K562 (cell line): ENCODE measurements around the gene RALA. TPM values are rescaled to one million over a fixed set of nuclear protein-coding genes. Genes with fewer than 3 reads are reported as not detected.

Experiments used
- ATAC-seq: fragments of 200-7000 bp; cut with Tn5 transposase; 3 replicates; pipeline ENCODE4 v1.9.1; 2020; ENCODE audit warnings: moderate library complexity
- BruUV-seq: library from RNA; stranded (reverse); fragments of 400-500 nt; replicated peaks from 2 replicates; lab custom pipeline; 2021; lab: Mats Ljungman, UMichigan
- CTCF ChIA-PET: fragments of 300-600 bp; formaldehyde crosslinking; extraction: SDS; loops from one replicate; lab custom pipeline; 2021; ENCODE audit warnings: low intra/inter-chr PET ratio; lab: Yijun Ruan, JAX
- POLR2A ChIA-PET: fragments of 300-600, 350-650 bp; sonication (Branson Sonifier 250); formaldehyde crosslinking; extraction: SDS; loops from one replicate; lab custom pipeline; 2021; ENCODE audit warnings: antibody characterized with exemption, inconsistent platforms; lab: Yijun Ruan, JAX
- DNase-seq, 4 experiments: peaks; one replicate each; pipeline versions ENCODE4 v3.0.0 to v3.0.0-alpha.2; 2011 to 2018; ENCODE audit warnings: low spot score in 3 of 4, mixed read lengths in 3 of 4; ENCODE audit errors: extremely low read depth in 1 of 4
- FAIRE-seq: peaks from 2 replicates; lab custom pipeline; 2011; peaks lifted over from hg19 to GRCh38; lab: Jason Lieb, UNC
- H2AFZ ChIP-seq: 2 replicates; pipeline ENCODE4 v1.6.0; 2011; ENCODE audit warnings: low read depth, low read length, control low read depth, inconsistent platforms
- H3K27ac ChIP-seq: fragments of 200-600 bp; 3 replicates; pipeline ENCODE4 v1.8.0; 2011; ENCODE audit warnings: low read depth, mild to moderate bottlenecking, control low read depth, inconsistent platforms, low read length, moderate library complexity, mixed read lengths; ENCODE audit errors: extremely low read depth
- H3K27me3 ChIP-seq, 2 experiments: fragments of 300-600 bp in 1 of 2; 2 replicates in 1 of 2; 3 replicates in 1 of 2; pipeline versions ENCODE4 v1.6.0 to v1.8.0; 2011; ENCODE audit warnings: inconsistent platforms in 2 of 2, low read length in 2 of 2, mild to moderate bottlenecking in 1 of 2, mixed read lengths in 1 of 2, moderate library complexity in 1 of 2; ENCODE audit not compliant: control insufficient read depth in 2 of 2, insufficient read depth in 2 of 2
- H3K36me3 ChIP-seq: fragments of 300-600 bp; 3 replicates; pipeline ENCODE4 v1.8.0; 2011; ENCODE audit warnings: mild to moderate bottlenecking, low read length, inconsistent platforms; ENCODE audit not compliant: control insufficient read depth, insufficient read depth
- H3K4me1 ChIP-seq, 2 experiments: fragments of 200-600 bp in 1 of 2; replicated peaks in 1 of 2; 2 replicates in 1 of 2; 3 replicates in 1 of 2; pipeline versions ENCODE4 v1.5.1 to v1.8.0; 2011; ENCODE audit warnings: inconsistent platforms in 2 of 2, low read length in 2 of 2, mild to moderate bottlenecking in 1 of 2, mixed read lengths in 1 of 2, moderate library complexity in 1 of 2; ENCODE audit not compliant: control insufficient read depth in 2 of 2, insufficient read depth in 2 of 2
- H3K4me2 ChIP-seq: 2 replicates; pipeline ENCODE4 v1.6.1; 2011; ENCODE audit warnings: low read length, control low read depth, inconsistent platforms, mixed read lengths; ENCODE audit not compliant: insufficient read depth
- H3K4me3 ChIP-seq: fragments of 200-600 bp; sonication (generic), shearing (Covaris generic); 2 replicates; pipeline ENCODE4 v1.5.1; 2016; ENCODE audit warnings: control low read depth, inconsistent platforms
- H3K79me2 ChIP-seq: fragments of 200-600 bp; 3 replicates; pipeline ENCODE4 v1.8.0; 2011; ENCODE audit warnings: low read length, inconsistent platforms; ENCODE audit not compliant: control insufficient read depth, insufficient read depth
- H3K9ac ChIP-seq, 2 experiments: 2 replicates each; pipeline versions ENCODE4 v1.6.0 to v1.6.1; 2011; ENCODE audit warnings: low read depth in 2 of 2, low read length in 2 of 2, control low read depth in 1 of 2, inconsistent platforms in 1 of 2, mild to moderate bottlenecking in 1 of 2, mixed read lengths in 1 of 2; ENCODE audit not compliant: insufficient read depth in 1 of 2
- H3K9me1 ChIP-seq: one replicate; pipeline ENCODE4 v1.6.0; 2011; ENCODE audit warnings: inconsistent platforms, mild to moderate bottlenecking, low read length, moderate library complexity; ENCODE audit not compliant: control insufficient read depth, insufficient read depth
- H3K9me3 ChIP-seq: replicated peaks from 2 replicates; pipeline ENCODE4 v1.5.1; 2011; ENCODE audit warnings: low read depth, low read length, inconsistent platforms; ENCODE audit not compliant: control insufficient read depth, insufficient read depth
- H4K20me1 ChIP-seq: replicated peaks from 2 replicates; pipeline ENCODE4 v1.6.1; 2011; ENCODE audit warnings: low read length, inconsistent platforms, mixed read lengths; ENCODE audit not compliant: control insufficient read depth, insufficient read depth
- JUND ChIP-seq, 2 experiments: IDR thresholded peaks; 2 replicates in 1 of 2; 3 replicates in 1 of 2; pipeline ENCODE4 v1.6.1; 2011; ENCODE audit warnings: borderline replicate concordance in 2 of 2, low read depth in 2 of 2, low read length in 2 of 2, improper control_type of control experiment in 1 of 2, missing biosample characterization in 1 of 2, missing genetic modification characterization in 1 of 2, missing genetic modification reagents in 1 of 2
- MEIS2 ChIP-seq: fragments of 450-650 bp; IDR thresholded peaks from 2 replicates; pipeline ENCODE4 v1.6.1; 2014; ENCODE audit warnings: mild to moderate bottlenecking; ENCODE audit not compliant: partially characterized antibody
- SIN3A ChIP-seq, 2 experiments: fragments of 150-350 bp in 1 of 2; IDR thresholded peaks; 2 replicates each; pipeline ENCODE4 v1.6.1; 2011 to 2016; ENCODE audit warnings: borderline replicate concordance in 2 of 2, low read depth in 2 of 2, low read length in 2 of 2, mild to moderate bottlenecking in 2 of 2, moderate library complexity in 2 of 2; ENCODE audit not compliant: control insufficient read depth in 1 of 2
- ZC3H4 ChIP-seq: sonication (generic); formaldehyde crosslinking; IDR thresholded peaks from 2 replicates; pipeline ENCODE4 v1.9.0; 2021; ENCODE audit warnings: missing genetic modification reagents, borderline replicate concordance
- ZNF347 ChIP-seq: fragments of 450-650 bp; formaldehyde crosslinking; IDR thresholded peaks from 2 replicates; pipeline ENCODE4 v1.4.0; 2020; ENCODE audit warnings: low read depth, mild to moderate bottlenecking, moderate library complexity
- ZNF707 ChIP-seq: fragments of 250-450 bp; sonication (Bioruptor Pico); conservative IDR thresholded peaks from 2 replicates; pipeline ENCODE4 v1.8.0; 2022; ENCODE audit warnings: inconsistent platforms, mild to moderate bottlenecking, moderate library complexity
- WGBS: fragments of 100-300 bp; shearing (Covaris generic); methylation state at CpG from one replicate; pipeline ENCODE4 v1.1.6; 2016; ENCODE audit warnings: low coverage, mixed read lengths; ENCODE audit not compliant: insufficient coverage; ENCODE audit errors: missing lambda C conversion rate; 5-methylcytosine and 5-hydroxymethylcytosine counted together
- in situ Hi-C: fragments of 300-500 bp; cut with MboI; formaldehyde crosslinking; loops from 4 replicates; pipeline ENCODE4 v1.15.0; 2018; ENCODE audit warnings: inconsistent platforms, mixed read lengths
- intact Hi-C: fragments of 100-400 bp; cut with micrococcal nuclease; formaldehyde crosslinking; loops from 2 replicates; pipeline ENCODE4 v1.14.2; 2022
- polyA plus RNA-seq, 8 experiments: library from polyadenylated mRNA; depleted of rRNA in 4 of 8; stranded (reverse) in 5 of 8; unstranded in 3 of 8; fragments of >200 nt; fragmentation: Nextera tagmentation in 2 of 8; fragmentation: Illumina TruSeq in 1 of 8; extraction: Ambion mirVana in 2 of 8; extraction: Trizol in 1 of 8; gene quantifications; 2 replicates each; pipeline versions ENCODE4 v1.2.1 to v1.2.3, GENCODE V29; 2011 to 2014; ENCODE audit warnings: inconsistent platforms in 1 of 8, missing spikeins in 1 of 8
- total RNA-seq, 7 experiments: library from RNA; depleted of rRNA in 6 of 7; stranded (reverse); fragments of >200 nt in 6 of 7; fragmentation: Illumina TruSeq in 2 of 7; extraction: Trizol in 2 of 7; gene quantifications; 2 replicates each; pipeline versions ENCODE4 v1.2.1 to v1.2.3, GENCODE V29; 2011 to 2021; ENCODE audit warnings: low replicate concordance in 1 of 7
- TF ChIP-seq, protein P1 (sequence below), 2 experiments: IDR thresholded peaks in 1 of 2; conservative IDR thresholded peaks in 1 of 2; 2 replicates each; pipeline ENCODE4 v1.6.1; 2016; ENCODE audit warnings: low read depth in 2 of 2, mild to moderate bottlenecking in 1 of 2, missing compliant biosample characterization in 1 of 2, missing genetic modification characterization in 1 of 2, moderate library complexity in 1 of 2
- TF ChIP-seq, protein P2 (sequence below): fragments of 450-650 bp; IDR thresholded peaks from 2 replicates; pipeline ENCODE4 v1.6.1; 2016

Gene RALA
- total and polyA plus RNA-seq, 9 of the 15 experiments (the other 6 are each of a cell fraction or from before 2014, with no cell fraction given): 7.2 to 28.0 (median 25.7) TPM

- in situ Hi-C loops: no loop called here
- 37% methylated on average over 13 of the region's 17 CpGs for WGBS
- no TSS peak for BruUV-seq
- no peaks in the 10 kb centered on the region for H4K20me1 ChIP-seq
- POLR2A ChIA-PET: no interaction called here
- H3K9me1 ChIP-seq: no peaks in the 10 kb centered on the region
- no peak overlapping the region for H3K27ac ChIP-seq
- no peak for FAIRE-seq
- H3K4me2 ChIP-seq: no peak overlapping the region
- H3K36me3 ChIP-seq: no peaks in the 10 kb centered on the region
- CTCF ChIA-PET: no interaction called here
- no peak overlapping the region for H3K4me3 ChIP-seq
- TF ChIP-seq ZNF347 (CRISPR knock-in tag) (no peak), ZC3H4 (no peak), ZNF707 (peak; percentile 71; the same call in 1 of the 2 replicates), MEIS2 (peak; percentile 96), SIN3A (IDR thresholded peaks at IDR 0.05; ENCODE audit: borderline replicate concordance in 2 of 2, control insufficient read depth in 1 of 2, low read depth in 2 of 2, low read length in 2 of 2) (no peak), JUND (IDR thresholded peaks at IDR 0.05; ENCODE audit: borderline replicate concordance, low read depth, low read length) (no peak), JUND (tag; IDR thresholded peaks at IDR 0.05; ENCODE audit: borderline replicate concordance, low read depth, low read length) (0 out of 3 replicates have a peak, but pooled peaks have one; percentile 38)
- TF ChIP-seq, protein P1, sequence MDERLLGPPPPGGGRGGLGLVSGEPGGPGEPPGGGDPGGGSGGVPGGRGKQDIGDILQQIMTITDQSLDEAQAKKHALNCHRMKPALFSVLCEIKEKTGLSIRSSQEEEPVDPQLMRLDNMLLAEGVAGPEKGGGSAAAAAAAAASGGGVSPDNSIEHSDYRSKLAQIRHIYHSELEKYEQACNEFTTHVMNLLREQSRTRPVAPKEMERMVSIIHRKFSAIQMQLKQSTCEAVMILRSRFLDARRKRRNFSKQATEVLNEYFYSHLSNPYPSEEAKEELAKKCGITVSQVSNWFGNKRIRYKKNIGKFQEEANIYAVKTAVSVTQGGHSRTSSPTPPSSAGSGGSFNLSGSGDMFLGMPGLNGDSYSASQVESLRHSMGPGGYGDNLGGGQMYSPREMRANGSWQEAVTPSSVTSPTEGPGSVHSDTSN (CRISPR knock-in tag; IDR thresholded peaks at IDR 0.05; ENCODE audit: low read depth): no peak
- TF ChIP-seq, protein P1 (tag; conservative IDR thresholded peaks at IDR 0.05; ENCODE audit: low read depth): peak; percentile 94
- TF ChIP-seq, protein P2, sequence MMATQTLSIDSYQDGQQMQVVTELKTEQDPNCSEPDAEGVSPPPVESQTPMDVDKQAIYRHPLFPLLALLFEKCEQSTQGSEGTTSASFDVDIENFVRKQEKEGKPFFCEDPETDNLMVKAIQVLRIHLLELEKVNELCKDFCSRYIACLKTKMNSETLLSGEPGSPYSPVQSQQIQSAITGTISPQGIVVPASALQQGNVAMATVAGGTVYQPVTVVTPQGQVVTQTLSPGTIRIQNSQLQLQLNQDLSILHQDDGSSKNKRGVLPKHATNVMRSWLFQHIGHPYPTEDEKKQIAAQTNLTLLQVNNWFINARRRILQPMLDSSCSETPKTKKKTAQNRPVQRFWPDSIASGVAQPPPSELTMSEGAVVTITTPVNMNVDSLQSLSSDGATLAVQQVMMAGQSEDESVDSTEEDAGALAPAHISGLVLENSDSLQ: peak; percentile 81
- peaks cover 4 to 16% of the 10 kb centered on the region in 2 experiments; a peak in 3 of 5 replicates for H3K27me3 ChIP-seq
- intact Hi-C loops: no loop called here
- H3K4me1 ChIP-seq: peaks cover 0 to 8% of the 10 kb centered on the region in 2 experiments; a peak in 1 of 5 replicates
- H2AFZ ChIP-seq: no peak overlapping the region
- ATAC-seq: 0 out of 3 replicates have a peak, but pooled peaks have one; percentile 40
- H3K9me3 ChIP-seq: no peaks in the 10 kb centered on the region; the same call in 1 of the 2 replicates
- peak overlapping the region in 1 of 2 experiments; percentile 67; a peak in 1 of 4 replicates for H3K9ac ChIP-seq
- no peak for DNase-seq
- no peaks in the 10 kb centered on the region for H3K79me2 ChIP-seq
Observed at GRCh38 chr7:39754326-39755120, 131.2 kb downstream of the RALA start.
